GM21423 (cell line): ENCODE results near the gene OSBP.
"Not testable (repeated sequence)": the region's sequence is repeated elsewhere in the genome, so short reads cannot be mapped to it uniquely, and the experiment has no call there.

Source experiments
- ATAC-seq: cut with Tn5 transposase; IDR thresholded peaks from one replicate; pipeline ENCODE4 v1.9.1; 2021; ENCODE audit warnings: mild to moderate bottlenecking, moderate library complexity; ENCODE audit not compliant: unreplicated experiment

Gene OSBP, protein sequence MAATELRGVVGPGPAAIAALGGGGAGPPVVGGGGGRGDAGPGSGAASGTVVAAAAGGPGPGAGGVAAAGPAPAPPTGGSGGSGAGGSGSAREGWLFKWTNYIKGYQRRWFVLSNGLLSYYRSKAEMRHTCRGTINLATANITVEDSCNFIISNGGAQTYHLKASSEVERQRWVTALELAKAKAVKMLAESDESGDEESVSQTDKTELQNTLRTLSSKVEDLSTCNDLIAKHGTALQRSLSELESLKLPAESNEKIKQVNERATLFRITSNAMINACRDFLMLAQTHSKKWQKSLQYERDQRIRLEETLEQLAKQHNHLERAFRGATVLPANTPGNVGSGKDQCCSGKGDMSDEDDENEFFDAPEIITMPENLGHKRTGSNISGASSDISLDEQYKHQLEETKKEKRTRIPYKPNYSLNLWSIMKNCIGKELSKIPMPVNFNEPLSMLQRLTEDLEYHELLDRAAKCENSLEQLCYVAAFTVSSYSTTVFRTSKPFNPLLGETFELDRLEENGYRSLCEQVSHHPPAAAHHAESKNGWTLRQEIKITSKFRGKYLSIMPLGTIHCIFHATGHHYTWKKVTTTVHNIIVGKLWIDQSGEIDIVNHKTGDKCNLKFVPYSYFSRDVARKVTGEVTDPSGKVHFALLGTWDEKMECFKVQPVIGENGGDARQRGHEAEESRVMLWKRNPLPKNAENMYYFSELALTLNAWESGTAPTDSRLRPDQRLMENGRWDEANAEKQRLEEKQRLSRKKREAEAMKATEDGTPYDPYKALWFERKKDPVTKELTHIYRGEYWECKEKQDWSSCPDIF

DNA sequence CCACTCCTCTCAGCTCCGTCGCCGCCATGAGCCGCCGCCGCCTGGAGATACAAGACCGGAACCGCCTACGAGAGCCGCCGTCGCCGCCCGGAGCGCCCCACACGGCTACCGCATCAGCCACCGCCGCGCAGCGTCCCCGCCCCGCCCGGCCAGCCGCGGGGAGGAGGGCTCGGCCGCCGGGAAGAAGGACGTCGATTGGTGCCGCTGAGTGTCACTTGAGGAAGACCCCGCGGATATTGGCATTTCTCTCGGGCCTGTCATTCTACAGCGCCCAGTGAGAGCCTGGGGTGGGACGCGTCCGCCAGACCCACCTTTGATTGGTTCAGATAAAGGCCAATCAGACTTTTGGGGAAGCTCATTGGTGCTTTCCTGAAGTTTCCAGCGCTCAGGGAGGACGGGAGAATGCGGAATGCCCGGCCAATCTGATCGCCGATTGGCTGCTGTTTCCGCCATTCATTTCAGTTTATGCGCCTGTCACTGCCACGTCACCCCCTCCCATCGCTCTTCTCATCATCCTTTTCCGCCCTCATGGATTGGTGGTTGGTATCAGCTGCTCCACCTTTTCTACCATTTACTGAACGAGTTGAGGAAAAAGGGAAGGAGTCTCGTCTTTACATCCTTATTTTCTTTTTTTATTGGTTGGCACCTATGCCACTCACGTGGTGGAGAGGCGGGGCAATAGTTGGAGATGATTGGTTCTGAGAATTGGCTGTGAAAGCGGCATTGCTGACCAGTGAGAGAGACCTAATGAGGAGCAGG, at the start of gene OSBP:
Gene OSBP, minus strand, starts transcription at position 138 of the 759 bp plus-strand sequence. Its CDS starts 110 bp downstream, at position 28.
- peak; percentile 86 for ATAC-seq

DNA sequence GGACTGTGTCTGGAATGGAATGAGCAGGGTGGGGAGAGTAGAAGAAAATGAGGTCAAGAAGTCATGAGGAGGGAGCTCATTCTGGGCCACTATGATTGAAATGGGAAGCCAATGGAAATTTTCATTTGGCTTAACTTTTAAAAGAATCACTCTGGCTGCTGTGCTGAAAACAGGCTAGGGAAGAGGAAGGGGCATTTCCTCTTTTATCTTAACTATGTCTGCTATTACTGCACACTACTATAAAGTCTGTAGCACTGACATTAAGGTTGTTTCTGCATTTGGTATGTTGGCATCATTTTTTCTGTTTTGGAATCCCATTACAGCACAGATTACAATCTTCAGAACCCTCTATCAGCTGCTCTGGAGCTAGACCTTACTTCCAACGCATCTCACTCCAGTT, 45.0 kb upstream of the OSBP start:
- ATAC-seq = no peak

DNA sequence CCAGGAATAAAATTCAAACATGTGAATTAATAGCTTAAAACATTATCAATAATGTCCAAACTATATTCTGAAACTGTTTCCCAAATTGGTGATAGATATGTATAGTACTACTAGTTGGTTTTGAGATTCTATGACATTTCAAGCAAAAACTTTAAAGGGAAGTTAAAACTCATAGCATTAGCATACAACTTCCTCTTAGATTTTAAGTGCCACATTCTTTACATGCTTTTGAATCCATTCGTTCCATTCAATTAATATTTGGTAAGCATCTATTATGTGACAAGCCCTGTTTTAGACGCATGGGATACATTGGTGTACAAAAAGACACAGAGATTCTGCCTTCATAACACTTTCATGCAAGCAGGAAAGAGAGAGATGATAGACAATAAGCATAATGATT, 44.4 kb upstream of the OSBP start:
- ATAC-seq = no peak

DNA sequence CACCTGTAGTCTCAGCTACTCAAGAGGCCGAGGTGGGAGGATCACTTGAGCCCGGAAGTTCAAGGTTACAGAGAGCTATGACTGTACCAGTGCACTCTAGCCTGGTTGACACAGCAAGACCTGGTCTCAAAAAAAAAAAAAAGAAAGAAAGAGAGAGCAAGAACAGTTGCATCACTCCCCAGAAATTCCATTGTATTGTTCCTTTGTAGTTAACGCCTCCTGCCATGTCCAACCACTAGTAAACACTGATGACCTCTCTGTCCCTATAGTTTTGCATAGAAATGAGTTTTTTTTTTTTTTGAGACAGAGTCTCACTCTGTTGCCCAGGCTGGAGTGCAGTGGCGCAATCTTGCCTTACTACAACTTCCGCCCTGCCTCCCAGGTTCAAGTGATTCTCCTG, 42.5 kb upstream of the OSBP start:
- no peak for ATAC-seq

DNA sequence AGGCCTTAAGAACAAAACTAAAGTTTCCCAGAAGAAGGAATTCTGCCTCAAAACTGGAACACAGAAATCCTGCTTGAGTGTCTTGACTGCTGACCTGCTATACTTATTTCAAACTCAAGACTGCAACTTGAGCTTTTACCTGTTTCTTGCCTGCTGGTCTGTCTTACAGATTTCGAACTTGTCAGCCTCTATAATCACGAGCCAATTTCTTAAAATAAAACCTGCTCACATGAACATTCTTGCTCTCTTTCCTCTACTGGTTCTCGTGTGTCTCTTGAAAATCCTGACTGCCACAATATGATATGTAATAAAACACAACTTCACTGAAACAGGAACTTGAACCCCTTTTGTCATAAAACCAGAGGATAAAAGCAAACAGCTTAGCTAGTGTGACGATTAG, 39.3 kb upstream of the OSBP start:
- ATAC-seq = no peak

DNA sequence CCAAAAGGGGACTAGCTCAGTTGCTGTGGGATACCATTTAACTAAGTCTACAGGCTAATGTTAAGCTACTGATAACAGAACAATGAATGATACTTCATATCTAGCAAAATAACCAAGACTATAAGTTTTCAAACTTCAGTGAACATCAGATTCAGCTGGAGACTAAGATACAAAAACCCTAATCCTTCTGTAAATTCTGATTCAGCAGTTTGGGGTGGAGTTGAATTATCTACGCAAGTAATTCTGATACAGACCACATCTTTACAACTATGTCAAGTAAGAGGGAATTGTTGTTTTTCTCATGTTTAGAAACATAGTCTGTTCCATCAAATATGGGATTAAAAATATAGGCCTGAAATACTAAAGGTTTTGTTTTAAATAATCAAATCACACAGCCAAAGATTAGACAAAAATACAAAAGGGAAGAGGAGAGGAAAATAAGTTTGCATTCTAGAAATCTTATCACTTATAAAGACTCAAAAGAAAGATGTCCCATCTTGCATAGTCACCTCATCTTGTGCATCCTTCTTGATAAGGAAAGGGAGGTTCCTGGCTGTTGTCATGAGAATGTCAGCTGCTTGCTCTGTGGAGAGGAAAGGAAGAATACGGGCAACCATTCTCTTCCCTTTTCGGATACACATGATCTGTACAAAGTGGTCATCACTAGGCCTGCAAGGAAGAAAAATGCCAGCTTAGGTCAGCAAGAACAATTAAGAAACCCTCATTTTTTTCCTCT, 31.8 kb upstream of the OSBP start:
- ATAC-seq = no peak

DNA sequence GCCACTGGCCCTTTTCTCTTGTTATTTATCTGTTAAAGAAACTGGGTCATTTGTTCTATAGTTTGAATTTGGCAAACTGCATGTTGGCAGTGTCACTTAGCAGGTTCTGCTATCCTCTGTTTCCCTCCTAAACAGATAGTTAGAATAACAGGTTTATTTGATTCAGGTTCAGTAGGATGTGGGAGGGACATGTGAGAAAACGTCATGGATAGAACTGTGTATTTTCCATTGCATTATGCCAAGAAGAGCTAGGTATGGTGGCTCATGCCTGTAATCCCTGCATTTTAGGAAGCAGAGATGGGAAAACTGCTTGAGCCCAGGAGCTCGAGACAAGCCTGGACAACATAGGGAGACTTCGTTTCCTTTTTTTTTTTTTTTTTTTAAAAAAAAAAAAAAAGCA, 29.0 kb upstream of the OSBP start:
- no peak for ATAC-seq

DNA sequence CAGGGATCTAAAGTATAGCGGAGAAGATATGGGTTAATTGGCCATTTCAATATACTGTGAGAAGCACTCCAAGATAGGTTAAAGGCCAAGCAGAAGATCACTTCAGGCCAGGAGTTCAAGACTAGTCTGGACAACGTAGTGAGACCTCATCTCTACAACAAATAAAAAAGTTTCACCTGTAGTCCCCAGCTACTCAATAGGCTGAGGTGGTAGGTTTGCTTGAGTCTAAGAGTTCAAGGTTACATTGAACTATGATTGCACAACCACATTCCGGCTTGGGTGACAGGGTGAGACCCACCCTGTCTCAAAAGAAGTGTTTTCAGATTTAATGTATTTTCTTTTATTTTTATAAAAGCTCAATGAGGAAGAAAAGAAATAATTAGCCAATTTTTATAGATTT, 27.8 kb upstream of the OSBP start:
- no peak for ATAC-seq

DNA sequence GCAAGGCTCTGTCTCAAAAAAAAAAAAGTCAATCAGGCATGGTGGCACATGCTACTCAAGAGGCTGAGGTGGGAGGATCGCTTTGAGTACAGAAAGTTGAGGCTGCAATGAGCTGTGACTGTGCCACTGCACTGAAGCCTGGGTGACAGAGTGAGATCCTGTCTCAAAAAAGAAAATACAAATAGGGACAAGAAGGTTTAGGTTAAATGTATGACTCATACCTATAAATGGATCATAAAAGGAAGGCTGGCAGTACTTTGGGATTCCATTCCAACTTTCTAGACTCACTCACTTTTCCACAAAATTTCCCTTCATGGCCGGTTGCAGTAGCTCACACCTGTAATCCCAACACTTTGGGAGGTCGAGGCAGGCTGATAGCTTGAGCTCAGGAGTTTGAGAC, 25.6 kb upstream of the OSBP start:
- no peak for ATAC-seq

DNA sequence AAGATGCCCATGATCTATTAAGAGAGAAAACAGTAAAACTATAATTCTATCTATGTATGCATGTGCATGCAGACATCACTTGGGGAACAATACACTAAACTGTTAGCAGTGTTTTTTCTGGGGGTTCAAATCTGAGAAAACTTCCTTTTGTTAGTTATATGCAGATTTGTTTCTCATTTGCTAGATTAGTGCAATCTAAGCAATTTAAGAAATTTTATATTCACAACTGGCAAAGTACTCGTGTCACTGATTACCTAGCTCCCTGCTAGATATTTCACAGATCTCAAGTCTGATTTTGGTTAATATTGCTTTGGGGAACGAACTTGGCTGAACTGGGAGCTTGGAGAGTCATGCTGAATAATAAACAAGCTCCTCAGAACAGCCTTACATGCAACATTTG, 14.9 kb upstream of the OSBP start:
- no peak for ATAC-seq

DNA sequence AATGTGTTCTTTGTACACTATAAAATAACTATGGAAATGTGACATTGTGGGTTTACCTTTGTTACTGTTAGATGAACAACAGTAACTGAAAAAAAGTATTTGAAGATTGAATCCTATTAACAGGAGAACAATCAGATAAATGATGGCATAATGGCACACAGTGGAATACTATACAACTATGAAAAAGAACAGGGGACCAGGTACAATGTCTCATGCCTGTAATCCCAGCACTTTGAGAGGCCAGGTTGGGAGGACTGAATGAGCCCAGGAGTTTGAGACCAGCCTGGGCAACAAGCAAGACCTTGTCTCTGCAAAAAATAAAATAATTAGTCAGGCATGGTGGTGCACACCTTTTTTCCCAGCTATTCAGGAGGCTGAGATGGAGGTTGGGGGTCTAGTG, 14.4 kb upstream of the OSBP start:
- ATAC-seq = no peak

DNA sequence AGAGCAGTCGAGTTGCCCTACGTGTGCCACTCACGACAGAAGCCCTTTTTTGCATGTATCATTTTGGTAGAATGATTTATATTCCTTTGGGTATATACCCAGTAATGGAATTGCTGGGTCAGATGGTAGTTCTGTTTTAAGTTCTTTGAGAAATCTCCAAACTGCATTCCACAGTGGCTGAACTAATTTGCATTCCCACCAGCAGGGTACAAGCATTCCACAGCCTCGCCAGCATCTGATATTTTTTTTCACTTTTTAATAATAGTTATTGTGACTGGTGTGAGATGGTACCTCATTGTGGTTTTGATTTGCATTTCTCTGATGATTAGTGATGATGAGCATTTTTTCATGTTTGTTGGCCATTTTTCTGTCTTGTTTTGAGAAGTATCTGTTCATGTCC, 11.4 kb upstream of the OSBP start:
- not testable (repeated sequence) for ATAC-seq

DNA sequence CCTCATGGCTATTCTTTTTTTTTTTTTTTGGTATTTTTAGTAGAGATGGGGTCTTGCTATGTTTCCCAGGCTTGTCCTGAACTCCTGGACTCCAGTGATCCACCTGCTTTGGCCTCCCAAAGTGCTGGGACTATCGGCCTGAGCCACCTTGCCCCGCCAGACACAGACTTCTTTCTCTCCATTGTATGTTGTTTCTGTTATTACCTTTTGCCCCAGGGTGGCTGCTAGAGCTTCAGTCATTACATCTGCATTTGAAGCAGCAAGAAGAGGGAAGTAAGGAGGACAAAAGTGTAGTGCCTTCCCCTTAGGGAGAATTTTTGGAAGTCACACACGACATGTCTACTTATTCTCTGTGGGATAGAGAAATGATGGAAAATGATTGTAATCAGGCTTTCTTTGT, 10.1 kb upstream of the OSBP start:
- ATAC-seq = no peak

DNA sequence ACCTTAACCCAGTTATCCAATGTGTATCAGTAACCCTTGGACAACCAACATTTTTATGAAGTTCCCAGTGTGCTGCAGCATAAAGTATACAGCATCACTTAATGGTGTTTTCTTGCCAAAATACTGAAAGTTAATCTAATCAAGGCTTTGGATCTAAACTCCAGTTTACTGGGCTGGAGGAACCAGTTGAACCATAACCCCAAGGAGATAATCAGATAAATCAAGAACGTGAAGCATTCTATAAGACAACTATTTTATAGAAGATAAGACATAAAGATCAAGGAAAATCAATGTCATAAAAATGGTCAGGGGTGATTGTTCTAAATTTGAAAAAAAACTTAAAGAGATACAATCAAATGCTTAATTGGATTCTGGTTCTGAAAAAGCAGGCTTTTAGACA, 2.3 kb upstream of the OSBP start:
- ATAC-seq = no peak

DNA sequence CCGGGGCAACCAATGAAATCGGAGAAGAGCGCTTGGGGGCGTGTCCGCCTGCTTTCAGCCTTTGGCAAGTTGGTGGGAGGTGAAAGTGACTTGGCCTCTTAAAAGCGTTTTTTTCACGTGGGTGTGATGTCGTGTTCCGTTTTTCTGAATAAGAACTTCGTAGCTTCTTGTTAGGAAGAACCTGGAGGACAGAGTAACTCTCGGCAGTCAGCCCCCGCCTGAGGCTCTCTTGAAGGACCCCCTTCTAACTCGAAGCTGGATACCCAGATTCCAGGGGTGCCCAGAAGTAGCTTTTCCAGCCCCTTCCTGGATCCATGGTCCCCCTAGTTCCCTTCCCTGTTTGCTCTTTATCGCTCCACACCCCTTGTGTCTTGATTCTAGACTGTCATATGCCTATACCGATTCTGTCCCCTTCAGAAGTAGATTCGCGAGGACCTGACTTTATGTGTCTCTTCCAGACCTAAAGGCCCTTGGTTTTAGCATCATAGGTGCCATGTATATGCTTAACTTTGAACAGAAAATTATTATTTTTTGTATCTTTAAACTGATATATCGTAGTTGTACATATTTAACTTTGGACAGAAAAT, 915 bp upstream of the OSBP start:
- ATAC-seq = no peak

DNA sequence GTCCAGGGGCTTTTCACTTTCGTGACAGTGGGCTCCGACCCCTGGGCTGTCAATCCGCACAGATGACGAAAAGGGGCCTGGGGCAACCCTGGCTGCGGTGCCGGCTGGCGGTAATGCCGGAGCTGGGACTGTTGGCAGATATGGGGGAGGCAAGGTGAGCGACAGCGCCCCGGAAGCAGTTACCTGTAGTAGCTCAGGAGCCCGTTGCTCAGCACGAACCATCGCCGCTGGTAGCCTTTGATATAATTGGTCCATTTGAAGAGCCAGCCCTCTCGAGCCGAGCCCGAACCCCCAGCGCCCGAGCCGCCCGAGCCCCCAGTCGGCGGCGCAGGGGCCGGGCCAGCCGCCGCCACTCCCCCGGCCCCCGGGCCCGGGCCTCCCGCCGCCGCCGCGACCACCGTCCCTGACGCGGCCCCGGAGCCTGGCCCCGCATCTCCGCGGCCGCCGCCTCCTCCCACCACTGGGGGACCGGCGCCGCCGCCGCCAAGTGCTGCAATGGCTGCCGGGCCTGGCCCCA, 396 bp downstream of the OSBP start:
- peak; percentile 7 for ATAC-seq

DNA sequence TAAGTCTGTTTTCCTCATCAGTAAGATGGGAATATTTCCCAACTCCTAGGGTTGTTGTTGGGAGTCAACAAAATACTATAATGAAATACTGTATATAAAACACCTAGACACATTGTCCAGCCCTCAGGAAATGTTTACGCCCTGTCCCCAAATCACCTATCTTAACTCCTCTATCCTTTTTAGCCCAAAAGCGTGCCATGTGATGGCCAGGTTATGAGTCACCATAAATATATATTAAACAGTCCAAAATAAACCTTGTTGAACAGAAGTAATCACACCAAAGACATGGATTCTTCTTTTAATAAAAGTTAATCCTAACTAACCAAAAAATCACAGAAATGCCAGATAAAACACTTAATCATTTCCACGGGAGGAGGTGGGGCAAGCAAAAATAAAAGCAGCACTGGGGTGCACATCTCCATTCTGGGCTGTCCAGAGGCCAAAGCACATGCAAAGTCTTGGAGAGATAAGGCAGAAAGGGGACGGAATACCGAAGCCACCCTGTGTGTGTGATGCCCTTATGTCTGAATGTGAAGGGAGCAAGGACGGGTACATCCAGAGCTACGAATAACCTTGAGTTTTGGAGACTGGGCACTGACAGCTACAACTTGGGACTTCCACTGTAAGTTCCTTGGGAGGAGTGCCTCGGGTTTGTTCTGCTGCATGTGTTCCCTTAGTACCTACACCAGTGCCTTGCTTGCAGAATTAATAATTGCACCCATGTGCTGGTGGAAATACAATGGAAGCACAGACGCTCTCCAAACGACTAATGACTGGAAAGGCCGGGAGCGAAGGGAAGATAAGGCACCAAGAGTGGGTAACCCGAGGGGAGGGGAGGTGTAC, 1.1 kb downstream of the OSBP start:
- ATAC-seq = no peak

DNA sequence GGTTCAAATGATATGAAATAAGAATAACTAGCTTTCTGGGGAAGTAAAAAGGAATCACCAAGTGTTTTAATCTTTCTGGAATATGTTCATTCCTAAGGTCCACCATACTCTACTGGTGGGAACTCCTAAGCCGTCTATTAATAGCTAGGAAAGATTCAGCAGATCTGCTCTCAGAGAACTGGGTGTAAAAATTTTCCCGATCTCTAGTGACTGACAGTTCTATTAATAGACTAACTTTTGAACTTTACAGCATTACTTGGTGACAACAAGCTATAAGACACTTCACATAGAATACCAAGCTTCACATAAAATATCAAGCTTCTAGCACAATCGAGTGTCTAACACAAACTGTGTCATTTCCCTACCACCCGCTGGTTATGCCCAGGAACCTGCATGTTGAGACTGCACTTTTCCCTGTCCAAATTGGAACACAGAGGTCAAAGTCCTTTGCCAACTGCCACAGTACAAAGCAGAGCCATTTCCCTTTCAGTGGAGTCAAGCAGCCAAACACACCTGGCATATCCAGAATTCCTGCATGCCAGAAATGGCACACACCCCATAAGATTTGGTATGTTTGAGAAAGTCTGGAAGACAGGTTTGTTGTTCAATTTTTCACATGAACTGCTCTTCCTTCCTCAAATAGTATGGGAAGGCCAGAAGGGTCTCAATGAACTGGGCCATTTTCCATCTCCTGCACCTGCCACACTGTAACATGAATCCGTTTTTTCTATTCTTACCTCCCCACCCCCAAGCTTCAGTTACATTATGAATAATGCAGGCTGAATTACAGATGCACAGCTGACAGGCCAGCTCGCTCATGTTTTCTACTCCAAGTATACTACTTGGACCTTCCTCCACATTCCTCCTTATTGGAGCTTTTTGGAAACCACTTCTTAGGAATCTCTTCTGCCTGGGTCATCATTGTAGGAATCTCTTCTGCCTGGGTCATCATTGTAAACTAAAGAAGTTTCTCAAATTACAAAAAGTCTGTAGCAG, 3.7 kb downstream of the OSBP start:
- no peak for ATAC-seq
